GM13976 (cell line): ENCODE results near the gene ABLIM1.

Experiments used
- DNase-seq: peaks from one replicate; pipeline ENCODE4 v3.0.0; 2012; ENCODE audit warnings: low spot score
- in situ Hi-C: fragments of 300-500 bp; cut with MboI; formaldehyde crosslinking; loops from one replicate; pipeline ENCODE4 v1.12.0; 2022; ENCODE audit warnings: low sequenced_read_pairs, mixed read lengths, inconsistent platforms; ENCODE audit not compliant: unreplicated experiment
- TF ChIP-seq, protein P1 (sequence below): IDR thresholded peaks from 2 replicates; pipeline ENCODE4 v1.5.1; 2012; ENCODE audit warnings: borderline replicate concordance, mild to moderate bottlenecking; ENCODE audit not compliant: insufficient read depth; ENCODE audit errors: extremely low read depth, missing control alignments, control extremely low read depth

The ABLIM1 gene

DNA sequence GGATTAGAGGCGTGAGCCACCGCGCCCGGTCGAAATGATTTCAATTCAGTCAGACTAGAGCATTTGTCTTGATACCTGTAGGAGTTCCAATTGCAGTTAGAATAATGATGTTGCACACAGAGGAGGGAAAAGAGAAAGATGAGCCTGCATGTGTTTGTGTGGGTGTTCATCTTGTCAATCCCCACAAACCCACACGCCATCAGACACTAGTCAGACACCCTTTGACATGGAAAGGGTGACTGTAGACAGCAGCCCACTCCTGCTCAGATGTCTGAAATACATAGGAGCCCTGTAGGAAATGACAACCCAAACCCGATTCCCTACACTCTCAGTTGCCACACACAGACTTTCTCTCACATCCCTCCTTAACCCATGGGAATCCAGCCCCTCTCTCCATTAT is 92.0 kb downstream of the ABLIM1 start:
- DNase-seq: no peak
- TF ChIP-seq, protein P1, sequence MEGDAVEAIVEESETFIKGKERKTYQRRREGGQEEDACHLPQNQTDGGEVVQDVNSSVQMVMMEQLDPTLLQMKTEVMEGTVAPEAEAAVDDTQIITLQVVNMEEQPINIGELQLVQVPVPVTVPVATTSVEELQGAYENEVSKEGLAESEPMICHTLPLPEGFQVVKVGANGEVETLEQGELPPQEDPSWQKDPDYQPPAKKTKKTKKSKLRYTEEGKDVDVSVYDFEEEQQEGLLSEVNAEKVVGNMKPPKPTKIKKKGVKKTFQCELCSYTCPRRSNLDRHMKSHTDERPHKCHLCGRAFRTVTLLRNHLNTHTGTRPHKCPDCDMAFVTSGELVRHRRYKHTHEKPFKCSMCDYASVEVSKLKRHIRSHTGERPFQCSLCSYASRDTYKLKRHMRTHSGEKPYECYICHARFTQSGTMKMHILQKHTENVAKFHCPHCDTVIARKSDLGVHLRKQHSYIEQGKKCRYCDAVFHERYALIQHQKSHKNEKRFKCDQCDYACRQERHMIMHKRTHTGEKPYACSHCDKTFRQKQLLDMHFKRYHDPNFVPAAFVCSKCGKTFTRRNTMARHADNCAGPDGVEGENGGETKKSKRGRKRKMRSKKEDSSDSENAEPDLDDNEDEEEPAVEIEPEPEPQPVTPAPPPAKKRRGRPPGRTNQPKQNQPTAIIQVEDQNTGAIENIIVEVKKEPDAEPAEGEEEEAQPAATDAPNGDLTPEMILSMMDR: no peak
- in situ Hi-C loops: no loop called here

DNA sequence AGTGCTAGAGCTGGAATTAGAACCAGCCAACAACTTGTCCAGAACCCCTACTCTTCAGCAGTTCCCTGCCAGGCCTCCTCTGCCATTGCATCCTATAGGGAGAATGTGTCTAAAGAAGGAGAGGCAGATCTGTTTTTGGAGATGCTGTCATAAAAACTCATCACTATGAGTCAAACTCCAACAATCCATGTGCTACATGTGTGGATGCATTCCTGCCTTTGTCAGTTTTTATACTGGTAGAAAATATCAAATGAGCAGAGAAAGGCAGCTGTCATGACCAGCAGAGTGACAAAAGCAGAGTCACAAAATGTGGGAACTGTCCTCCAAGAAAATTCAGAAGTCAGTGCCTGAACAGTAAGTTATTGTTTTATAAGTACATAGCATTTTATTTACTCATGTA is 93.0 kb downstream of the ABLIM1 start:
- DNase-seq: no peak
- TF ChIP-seq, protein P1: no peak
- in situ Hi-C loops: no loop called here

DNA sequence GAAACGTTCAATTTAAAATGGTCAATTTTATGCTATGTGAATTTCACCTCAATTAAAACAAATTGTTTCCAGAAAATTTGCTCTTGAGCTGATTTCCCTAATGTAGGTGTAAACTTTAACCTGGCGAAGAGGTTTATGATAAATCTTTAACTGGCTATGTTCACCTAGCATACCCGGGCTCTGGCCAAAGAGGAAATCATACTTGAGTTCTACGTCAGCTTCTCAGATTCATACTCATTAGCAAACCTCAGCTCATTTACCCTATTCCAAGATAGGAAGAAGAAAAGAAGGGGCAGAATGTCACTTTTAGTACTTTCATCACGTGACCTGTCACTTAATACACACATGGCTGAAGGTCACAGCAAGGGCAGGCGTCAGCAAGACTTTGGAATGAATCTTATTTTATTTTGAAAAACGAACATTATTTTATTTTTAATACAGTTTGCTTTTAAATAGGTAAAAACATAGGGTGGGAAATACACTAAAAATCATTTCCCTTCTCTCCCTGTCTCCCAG is 97.0 kb downstream of the ABLIM1 start:
- in situ Hi-C loops: no loop called here
- TF ChIP-seq, protein P1: no peak
- DNase-seq: no peak

DNA sequence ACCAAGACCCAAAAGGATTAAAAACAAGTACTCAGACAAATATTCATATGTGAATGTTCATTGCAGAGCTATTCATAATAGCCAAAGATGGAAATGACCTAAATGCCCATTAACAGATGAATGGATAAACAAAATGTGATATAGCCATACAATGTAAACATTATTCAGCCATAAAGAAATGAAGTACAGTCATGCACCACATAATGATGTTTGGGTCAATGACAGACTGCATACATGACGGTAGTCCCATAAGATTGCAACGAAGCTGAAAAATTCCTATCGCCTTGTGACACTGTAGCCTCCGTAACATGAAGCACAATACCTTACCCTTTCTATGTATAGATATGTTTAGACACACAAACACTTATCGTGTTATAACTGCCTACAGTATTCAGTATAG is 97.9 kb downstream of the ABLIM1 start:
- TF ChIP-seq, protein P1: no peak
- in situ Hi-C loops: no loop called here
- no peak for DNase-seq

DNA sequence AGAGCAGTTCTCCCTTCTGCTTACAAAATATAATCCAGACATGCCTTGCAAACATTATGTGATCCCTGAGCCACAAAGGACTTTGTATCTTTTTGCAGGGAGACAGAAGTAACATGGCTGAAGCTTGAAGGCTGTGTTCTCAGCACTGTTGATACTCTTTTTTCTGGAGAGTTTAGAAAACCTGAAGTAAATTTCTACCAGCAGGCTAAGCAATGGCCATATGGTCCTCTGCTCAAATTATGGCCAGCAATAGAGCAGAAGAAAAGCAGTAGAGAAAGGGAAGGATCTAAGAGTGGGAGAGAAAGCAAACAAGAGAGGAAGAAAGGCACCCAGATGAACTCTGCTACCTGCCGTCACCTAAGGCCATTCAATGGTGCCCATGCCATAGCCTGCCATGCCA is 98.4 kb downstream of the ABLIM1 start:
- DNase-seq: no peak
- in situ Hi-C loops: loop anchor here (10.0 kb wide), 1 partner anchor 135 kb away; no protein-coding TSS in a partner anchor
- TF ChIP-seq, protein P1: no peak

DNA sequence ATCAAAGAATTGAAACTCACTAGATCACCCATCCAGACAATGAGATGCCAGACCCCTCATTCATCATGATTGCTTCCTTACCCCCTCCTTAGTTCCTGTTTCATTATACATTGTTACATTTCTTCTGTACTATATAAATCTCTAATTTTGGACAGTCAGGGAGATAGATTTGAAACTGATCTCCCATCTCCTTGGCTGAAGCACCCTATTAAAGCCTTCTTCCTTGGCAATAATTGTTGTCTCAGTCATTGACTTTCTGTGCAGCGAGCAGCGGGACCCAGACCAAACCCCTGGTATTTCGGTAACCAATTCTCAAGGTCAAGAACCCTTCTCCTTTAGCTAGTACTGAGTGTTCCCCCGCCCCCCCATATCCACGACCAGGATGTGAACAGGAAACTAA is 100.2 kb downstream of the ABLIM1 start:
- TF ChIP-seq, protein P1: no peak
- in situ Hi-C loops: loop anchor here (10.0 kb wide), 1 partner anchor 137 kb away; no protein-coding TSS in a partner anchor
- DNase-seq: no peak

DNA sequence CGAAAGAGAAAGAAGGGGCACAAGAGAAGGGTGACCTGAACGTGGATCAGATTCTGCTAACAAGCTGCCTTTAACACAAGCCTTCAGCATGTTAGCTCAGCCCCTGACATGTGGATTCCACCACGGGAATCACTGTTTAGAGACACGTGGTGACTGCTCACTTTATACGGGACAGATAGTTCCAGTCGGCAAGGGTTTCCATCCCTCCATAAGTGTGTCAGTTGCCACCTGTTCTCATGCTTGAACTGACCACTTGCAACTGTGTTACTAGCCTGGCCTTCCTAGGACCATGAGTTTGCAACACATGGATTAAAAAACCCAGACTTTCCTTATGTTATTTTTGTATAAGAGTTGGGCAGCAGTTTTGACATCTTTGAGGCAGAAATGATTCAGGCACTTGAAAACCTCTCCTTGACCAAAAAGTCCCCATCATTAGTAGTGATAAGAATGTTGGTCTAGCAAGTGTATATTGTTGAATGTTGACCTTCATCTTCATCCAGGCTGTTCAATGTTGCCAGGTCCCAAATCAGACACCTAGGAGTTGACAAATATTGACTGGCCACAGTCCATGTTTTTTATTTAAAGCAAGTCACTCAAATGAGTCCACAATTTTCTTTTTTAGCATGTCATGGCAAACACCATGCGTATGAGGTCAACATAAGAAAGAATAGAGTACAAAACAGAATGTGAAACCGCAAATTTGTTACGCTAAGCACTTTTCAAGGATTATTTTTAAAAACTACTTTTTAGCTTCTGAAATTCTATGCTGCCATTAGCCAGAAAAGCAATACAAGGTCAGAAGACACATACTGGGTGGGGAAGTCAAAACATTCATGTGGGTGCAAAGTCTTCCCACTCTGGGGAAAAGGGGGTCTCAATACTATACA is 101.6 kb downstream of the ABLIM1 start:
- no peak for DNase-seq
- TF ChIP-seq, protein P1: no peak
- in situ Hi-C loops: loop anchor here (10.0 kb wide), 1 partner anchor 138 kb away; no protein-coding TSS in a partner anchor
